Measurements from ENCODE around the gene TGFBR3.

DNA sequence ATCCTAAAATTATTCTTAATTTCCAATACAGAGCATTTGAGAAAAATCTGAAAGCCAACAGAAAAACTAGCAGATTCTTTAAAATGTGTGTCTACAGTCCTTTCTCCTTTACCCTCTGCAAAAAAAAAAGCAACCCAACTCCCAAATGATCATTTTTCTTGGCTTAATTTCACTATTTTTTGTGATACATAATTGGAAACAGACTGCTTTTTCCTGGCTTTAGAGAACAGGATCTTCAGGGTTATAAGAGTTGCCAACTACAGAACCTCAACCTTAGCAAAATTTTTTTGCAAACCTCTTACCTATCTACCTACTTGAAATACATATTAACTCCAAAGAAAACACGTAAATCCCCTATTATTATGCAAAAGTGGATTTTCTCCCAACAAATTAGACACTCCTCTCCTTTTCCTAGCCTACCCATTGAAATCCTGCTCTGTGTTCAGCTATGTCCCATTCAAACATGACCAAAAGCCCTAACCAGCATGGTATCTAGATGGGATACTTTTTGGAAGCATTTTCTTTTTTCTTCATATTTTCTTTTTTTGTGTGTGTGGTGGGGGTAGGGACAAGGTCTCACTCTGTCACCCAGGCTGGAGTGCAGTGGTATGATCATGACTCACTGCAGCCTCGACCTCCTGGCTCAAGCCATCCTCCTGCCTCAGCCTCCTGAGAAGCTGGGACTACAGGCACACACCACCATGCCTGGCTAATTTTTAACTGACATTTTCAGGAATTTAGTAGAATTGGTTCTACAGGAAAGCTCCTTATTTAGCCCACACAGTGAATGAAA lies 9.0 kb downstream of the TGFBR3 start:
- TF ChIP-seq, protein P1, sequence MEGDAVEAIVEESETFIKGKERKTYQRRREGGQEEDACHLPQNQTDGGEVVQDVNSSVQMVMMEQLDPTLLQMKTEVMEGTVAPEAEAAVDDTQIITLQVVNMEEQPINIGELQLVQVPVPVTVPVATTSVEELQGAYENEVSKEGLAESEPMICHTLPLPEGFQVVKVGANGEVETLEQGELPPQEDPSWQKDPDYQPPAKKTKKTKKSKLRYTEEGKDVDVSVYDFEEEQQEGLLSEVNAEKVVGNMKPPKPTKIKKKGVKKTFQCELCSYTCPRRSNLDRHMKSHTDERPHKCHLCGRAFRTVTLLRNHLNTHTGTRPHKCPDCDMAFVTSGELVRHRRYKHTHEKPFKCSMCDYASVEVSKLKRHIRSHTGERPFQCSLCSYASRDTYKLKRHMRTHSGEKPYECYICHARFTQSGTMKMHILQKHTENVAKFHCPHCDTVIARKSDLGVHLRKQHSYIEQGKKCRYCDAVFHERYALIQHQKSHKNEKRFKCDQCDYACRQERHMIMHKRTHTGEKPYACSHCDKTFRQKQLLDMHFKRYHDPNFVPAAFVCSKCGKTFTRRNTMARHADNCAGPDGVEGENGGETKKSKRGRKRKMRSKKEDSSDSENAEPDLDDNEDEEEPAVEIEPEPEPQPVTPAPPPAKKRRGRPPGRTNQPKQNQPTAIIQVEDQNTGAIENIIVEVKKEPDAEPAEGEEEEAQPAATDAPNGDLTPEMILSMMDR (IDR thresholded peaks at IDR 0.05 in 8 of 11, conservative IDR thresholded peaks at IDR 0.05 in 3 of 11), result no peak
- no peak for TF ChIP-seq POLR2A (IDR thresholded peaks at IDR 0.05)
